K562 (cell line): ENCODE results near the gene COX6A1. TPM values are rescaled to one million over a fixed set of nuclear protein-coding genes. Genes with fewer than 3 reads are reported as not detected.

Source experiments
- CCNT2 ChIP-seq: IDR thresholded peaks from 2 replicates; pipeline ENCODE4 v1.6.1; 2011; ENCODE audit warnings: borderline replicate concordance, low read depth, mild to moderate bottlenecking, moderate library complexity, mixed read lengths, low read length; ENCODE audit not compliant: insufficient read length; ENCODE audit errors: extremely low read depth
- HMGN3 ChIP-seq: IDR thresholded peaks from 2 replicates; pipeline ENCODE4 v1.6.1; 2011; ENCODE audit warnings: borderline replicate concordance, low read depth, mild to moderate bottlenecking, mixed read lengths, low read length; ENCODE audit not compliant: insufficient read length; ENCODE audit errors: extremely low read depth
- PTRF ChIP-seq: fragments of 450-650 bp; IDR thresholded peaks from 2 replicates; pipeline ENCODE4 v1.6.1; 2016; ENCODE audit warnings: mild to moderate bottlenecking, missing genetic modification characterization, missing compliant biosample characterization
- SMAD4 ChIP-seq: fragments of 250-450 bp; sonication (Bioruptor Pico); conservative IDR thresholded peaks from 2 replicates; pipeline ENCODE4 v1.8.0; 2021; ENCODE audit warnings: inconsistent platforms, mild to moderate bottlenecking, moderate library complexity
- SMARCE1 ChIP-seq: fragments of 450-650 bp; IDR thresholded peaks from 2 replicates; pipeline ENCODE4 v1.7.1; 2016; ENCODE audit warnings: mild to moderate bottlenecking
- SRF ChIP-seq, 2 experiments: fragments of 250-450, 450-650 bp in 1 of 2; sonication (Bioruptor Pico) in 1 of 2; sonication (generic) in 1 of 2; formaldehyde crosslinking; IDR thresholded peaks; 2 replicates each; pipeline versions ENCODE4 v1.5.0 to v1.5.1; 2020 to 2022; ENCODE audit warnings: mild to moderate bottlenecking in 1 of 2, missing genetic modification reagents in 1 of 2
- STAT5B ChIP-seq: fragments of 250-450 bp; sonication (Bioruptor Pico); IDR thresholded peaks from 2 replicates; pipeline ENCODE4 v1.8.0; 2021; ENCODE audit warnings: mild to moderate bottlenecking, inconsistent platforms
- ZNF764 ChIP-seq: fragments of 250-450 bp; sonication (Bioruptor Pico); IDR thresholded peaks from 2 replicates; pipeline ENCODE4 v1.4.0; 2020; ENCODE audit warnings: low read depth, mild to moderate bottlenecking, moderate library complexity
- polyA plus RNA-seq, 8 experiments: library from polyadenylated mRNA; depleted of rRNA in 4 of 8; stranded (reverse) in 5 of 8; unstranded in 3 of 8; fragments of >200 nt; fragmentation: Nextera tagmentation in 2 of 8; fragmentation: Illumina TruSeq in 1 of 8; extraction: Ambion mirVana in 2 of 8; extraction: Trizol in 1 of 8; gene quantifications; 2 replicates each; pipeline versions ENCODE4 v1.2.1 to v1.2.3, GENCODE V29; 2011 to 2014; ENCODE audit warnings: inconsistent platforms in 1 of 8, missing spikeins in 1 of 8
- total RNA-seq, 7 experiments: library from RNA; depleted of rRNA in 6 of 7; stranded (reverse); fragments of >200 nt in 6 of 7; fragmentation: Illumina TruSeq in 2 of 7; extraction: Trizol in 2 of 7; gene quantifications; 2 replicates each; pipeline versions ENCODE4 v1.2.1 to v1.2.3, GENCODE V29; 2011 to 2021; ENCODE audit warnings: low replicate concordance in 1 of 7
- TF ChIP-seq, protein P1 (sequence below): fragments of 450-650 bp; IDR thresholded peaks from 2 replicates; pipeline ENCODE4 v1.6.1; 2018; ENCODE audit warnings: mild to moderate bottlenecking, low read depth; ENCODE audit not compliant: partially characterized antibody
- TF ChIP-seq, protein P2 (sequence below): fragments of 450-650 bp; IDR thresholded peaks from 2 replicates; pipeline ENCODE4 v1.6.1; 2016; ENCODE audit warnings: borderline replicate concordance
- TF ChIP-seq, protein P3 (sequence below): fragments of 450-650 bp; IDR thresholded peaks from 2 replicates; pipeline ENCODE4 v1.6.1; 2017; ENCODE audit warnings: mild to moderate bottlenecking, moderate library complexity
- TF ChIP-seq, protein P4 (sequence below), 2 experiments: fragments of 150-350 bp in 1 of 2; IDR thresholded peaks; 2 replicates each; pipeline ENCODE4 v1.6.1; 2012 to 2016; ENCODE audit warnings: low read depth in 2 of 2, low read length in 2 of 2, mild to moderate bottlenecking in 1 of 2, moderate library complexity in 1 of 2
- TF ChIP-seq, protein P5 (sequence below): IDR thresholded peaks from 2 replicates; pipeline ENCODE4 v1.6.1; 2011; ENCODE audit not compliant: insufficient read length; ENCODE audit errors: extremely low read depth
- TF ChIP-seq, protein P6 (sequence below): IDR thresholded peaks from 2 replicates; pipeline ENCODE4 v1.6.1; 2016; ENCODE audit warnings: missing genetic modification characterization, missing compliant biosample characterization

The COX6A1 gene
- total and polyA plus RNA-seq, 9 of the 15 experiments (the other 6 are each of a cell fraction or from before 2014, with no cell fraction given) = 414 to 4,142 (median 931) TPM

DNA sequence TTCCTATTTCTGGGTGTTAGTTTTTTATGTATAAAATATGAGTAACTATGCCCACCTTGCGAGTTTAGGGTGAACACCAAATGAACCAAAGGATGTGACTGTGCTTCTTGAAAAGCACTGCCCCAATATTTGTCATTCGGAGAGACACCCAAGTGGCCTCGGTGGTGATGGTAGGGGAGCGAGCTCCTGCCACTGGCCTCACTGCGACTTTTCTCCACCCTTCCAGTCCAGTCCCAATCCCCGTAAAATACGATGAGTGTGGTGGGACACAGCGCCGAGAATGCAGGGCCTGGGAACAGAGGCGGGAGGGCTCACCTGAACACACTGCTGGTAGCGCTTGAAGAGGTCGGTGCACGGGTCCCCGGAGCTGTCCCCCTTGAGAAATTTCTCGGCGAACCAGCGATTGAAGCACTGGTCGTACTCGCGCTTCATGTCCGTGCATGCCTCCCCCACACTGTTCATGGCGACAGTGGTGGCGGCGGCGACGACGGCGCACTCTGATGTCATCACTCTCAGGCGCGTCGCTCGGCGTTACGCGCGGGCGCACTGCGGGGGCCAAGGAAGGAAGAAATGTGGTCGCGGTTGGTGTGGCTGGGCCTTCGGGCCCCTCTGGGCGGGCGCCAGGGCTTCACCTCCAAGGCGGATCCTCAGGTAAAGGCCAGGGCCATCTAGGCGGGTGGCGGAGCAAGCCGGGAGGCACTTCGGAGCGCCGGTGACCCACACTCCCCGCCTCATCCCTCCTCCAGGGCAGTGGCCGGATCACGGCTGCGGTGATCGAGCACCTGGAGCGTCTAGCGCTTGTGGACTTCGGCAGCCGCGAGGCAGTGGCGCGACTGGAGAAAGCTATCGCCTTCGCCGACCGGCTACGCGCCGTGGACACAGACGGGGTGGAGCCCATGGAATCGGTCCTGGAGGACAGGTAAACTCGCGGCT, 8.3 kb downstream of the COX6A1 start, which contains the start of the genes GATC and TRIAP1 (continued):
- TF ChIP-seq ZNF764 = no peak
- TF ChIP-seq PTRF (tag) = no peak
- TF ChIP-seq, protein P1, sequence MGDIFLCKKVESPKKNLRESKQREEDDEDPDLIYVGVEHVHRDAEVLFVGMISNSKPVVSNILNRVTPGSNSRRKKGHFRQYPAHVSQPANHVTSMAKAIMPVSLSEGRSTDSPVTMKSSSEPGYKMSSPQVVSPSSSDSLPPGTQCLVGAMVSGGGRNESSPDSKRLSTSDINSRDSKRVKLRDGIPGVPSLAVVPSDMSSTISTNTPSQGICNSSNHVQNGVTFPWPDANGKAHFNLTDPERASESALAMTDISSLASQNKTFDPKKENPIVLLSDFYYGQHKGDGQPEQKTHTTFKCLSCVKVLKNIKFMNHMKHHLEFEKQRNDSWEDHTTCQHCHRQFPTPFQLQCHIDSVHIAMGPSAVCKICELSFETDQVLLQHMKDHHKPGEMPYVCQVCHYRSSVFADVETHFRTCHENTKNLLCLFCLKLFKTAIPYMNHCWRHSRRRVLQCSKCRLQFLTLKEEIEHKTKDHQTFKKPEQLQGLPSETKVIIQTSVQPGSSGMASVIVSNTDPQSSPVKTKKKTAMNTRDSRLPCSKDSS = no peak
- TF ChIP-seq, protein P2, sequence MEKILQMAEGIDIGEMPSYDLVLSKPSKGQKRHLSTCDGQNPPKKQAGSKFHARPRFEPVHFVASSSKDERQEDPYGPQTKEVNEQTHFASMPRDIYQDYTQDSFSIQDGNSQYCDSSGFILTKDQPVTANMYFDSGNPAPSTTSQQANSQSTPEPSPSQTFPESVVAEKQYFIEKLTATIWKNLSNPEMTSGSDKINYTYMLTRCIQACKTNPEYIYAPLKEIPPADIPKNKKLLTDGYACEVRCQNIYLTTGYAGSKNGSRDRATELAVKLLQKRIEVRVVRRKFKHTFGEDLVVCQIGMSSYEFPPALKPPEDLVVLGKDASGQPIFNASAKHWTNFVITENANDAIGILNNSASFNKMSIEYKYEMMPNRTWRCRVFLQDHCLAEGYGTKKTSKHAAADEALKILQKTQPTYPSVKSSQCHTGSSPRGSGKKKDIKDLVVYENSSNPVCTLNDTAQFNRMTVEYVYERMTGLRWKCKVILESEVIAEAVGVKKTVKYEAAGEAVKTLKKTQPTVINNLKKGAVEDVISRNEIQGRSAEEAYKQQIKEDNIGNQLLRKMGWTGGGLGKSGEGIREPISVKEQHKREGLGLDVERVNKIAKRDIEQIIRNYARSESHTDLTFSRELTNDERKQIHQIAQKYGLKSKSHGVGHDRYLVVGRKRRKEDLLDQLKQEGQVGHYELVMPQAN = peak; percentile 96
- TF ChIP-seq CCNT2 = no peak
- TF ChIP-seq HMGN3 = peak; percentile 71
- TF ChIP-seq, protein P3, sequence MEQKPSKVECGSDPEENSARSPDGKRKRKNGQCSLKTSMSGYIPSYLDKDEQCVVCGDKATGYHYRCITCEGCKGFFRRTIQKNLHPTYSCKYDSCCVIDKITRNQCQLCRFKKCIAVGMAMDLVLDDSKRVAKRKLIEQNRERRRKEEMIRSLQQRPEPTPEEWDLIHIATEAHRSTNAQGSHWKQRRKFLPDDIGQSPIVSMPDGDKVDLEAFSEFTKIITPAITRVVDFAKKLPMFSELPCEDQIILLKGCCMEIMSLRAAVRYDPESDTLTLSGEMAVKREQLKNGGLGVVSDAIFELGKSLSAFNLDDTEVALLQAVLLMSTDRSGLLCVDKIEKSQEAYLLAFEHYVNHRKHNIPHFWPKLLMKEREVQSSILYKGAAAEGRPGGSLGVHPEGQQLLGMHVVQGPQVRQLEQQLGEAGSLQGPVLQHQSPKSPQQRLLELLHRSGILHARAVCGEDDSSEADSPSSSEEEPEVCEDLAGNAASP = no peak
- TF ChIP-seq, protein P4, sequence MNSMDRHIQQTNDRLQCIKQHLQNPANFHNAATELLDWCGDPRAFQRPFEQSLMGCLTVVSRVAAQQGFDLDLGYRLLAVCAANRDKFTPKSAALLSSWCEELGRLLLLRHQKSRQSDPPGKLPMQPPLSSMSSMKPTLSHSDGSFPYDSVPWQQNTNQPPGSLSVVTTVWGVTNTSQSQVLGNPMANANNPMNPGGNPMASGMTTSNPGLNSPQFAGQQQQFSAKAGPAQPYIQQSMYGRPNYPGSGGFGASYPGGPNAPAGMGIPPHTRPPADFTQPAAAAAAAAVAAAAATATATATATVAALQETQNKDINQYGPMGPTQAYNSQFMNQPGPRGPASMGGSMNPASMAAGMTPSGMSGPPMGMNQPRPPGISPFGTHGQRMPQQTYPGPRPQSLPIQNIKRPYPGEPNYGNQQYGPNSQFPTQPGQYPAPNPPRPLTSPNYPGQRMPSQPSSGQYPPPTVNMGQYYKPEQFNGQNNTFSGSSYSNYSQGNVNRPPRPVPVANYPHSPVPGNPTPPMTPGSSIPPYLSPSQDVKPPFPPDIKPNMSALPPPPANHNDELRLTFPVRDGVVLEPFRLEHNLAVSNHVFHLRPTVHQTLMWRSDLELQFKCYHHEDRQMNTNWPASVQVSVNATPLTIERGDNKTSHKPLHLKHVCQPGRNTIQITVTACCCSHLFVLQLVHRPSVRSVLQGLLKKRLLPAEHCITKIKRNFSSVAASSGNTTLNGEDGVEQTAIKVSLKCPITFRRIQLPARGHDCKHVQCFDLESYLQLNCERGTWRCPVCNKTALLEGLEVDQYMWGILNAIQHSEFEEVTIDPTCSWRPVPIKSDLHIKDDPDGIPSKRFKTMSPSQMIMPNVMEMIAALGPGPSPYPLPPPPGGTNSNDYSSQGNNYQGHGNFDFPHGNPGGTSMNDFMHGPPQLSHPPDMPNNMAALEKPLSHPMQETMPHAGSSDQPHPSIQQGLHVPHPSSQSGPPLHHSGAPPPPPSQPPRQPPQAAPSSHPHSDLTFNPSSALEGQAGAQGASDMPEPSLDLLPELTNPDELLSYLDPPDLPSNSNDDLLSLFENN (IDR thresholded peaks at IDR 0.05; ENCODE audit: low read depth in 2 of 2, low read length in 2 of 2) = no peak
- TF ChIP-seq SRF (CRISPR knock-in tag; IDR thresholded peaks at IDR 0.05) = no peak; a peak in 1 of 4 replicates
- TF ChIP-seq SMAD4 (CRISPR knock-in tag) = peak; percentile 83
- TF ChIP-seq, protein P5, sequence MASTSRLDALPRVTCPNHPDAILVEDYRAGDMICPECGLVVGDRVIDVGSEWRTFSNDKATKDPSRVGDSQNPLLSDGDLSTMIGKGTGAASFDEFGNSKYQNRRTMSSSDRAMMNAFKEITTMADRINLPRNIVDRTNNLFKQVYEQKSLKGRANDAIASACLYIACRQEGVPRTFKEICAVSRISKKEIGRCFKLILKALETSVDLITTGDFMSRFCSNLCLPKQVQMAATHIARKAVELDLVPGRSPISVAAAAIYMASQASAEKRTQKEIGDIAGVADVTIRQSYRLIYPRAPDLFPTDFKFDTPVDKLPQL = no peak
- TF ChIP-seq, protein P6, sequence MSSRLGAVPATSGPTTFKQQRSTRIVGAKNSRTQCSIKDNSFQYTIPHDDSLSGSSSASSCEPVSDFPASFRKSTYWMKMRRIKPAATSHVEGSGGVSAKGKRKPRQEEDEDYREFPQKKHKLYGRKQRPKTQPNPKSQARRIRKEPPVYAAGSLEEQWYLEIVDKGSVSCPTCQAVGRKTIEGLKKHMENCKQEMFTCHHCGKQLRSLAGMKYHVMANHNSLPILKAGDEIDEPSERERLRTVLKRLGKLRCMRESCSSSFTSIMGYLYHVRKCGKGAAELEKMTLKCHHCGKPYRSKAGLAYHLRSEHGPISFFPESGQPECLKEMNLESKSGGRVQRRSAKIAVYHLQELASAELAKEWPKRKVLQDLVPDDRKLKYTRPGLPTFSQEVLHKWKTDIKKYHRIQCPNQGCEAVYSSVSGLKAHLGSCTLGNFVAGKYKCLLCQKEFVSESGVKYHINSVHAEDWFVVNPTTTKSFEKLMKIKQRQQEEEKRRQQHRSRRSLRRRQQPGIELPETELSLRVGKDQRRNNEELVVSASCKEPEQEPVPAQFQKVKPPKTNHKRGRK (tag) = no peak
- TF ChIP-seq SMARCE1 = no peak
- TF ChIP-seq STAT5B = no peak
